HuH-7.5 (cell line): ENCODE results near the gene CCDC68.
"Not testable (repeated sequence)": the region's sequence is repeated elsewhere in the genome, so short reads cannot be mapped to it uniquely, and the experiment has no call there.

Experiments used
- DNase-seq: peaks from one replicate; pipeline ENCODE4 v3.0.0; 2011; ENCODE audit warnings: low spot score

Gene CCDC68

GRCh38 chr18:54875063-54875462 is 84.2 kb downstream of the CCDC68 start:
- DNase-seq: no peak

- DNase-seq: no peak
Observed at GRCh38 chr18:54873884-54874255, 85.4 kb downstream of the CCDC68 start.

DNA sequence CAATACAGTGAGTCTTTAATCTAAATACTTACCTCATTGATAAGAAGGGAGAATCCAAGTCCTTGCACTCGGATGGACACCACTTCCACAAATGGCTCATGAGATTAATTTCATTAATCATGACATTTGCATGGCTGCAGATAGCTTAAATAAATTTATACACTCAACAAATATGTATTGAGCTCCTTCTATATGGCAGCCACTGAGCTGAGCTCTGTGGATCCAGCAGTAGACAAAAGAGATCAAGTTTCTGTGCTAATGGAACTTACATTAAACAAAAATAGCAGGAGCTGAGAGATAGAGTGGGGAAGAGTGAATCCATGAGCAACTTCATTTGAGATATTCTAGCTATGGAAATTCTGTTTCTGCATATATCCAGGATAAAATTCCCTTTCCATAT is 86.6 kb downstream of the CCDC68 start:
- no peak for DNase-seq

DNA sequence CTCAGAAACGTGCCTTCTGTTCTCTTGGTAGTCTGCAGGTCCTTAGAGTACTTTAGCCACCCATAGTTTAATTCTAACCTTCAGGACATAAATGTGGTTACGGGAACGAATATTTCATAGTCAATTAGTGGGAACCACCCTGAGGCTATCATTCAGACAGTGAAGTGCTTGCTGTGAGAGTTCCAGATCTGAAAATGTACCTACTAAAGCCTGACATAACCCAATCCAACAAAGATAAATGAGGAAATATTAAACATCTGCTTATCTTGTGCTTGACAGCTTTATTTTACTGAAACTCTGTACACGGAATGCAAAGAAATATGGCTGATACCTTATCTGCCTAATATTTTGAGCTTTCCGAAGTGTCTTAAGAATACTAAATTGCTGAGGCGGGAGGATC is 88.0 kb downstream of the CCDC68 start:
- DNase-seq: no peak

GRCh38 chr18:54867131-54867530 is 92.1 kb downstream of the CCDC68 start:
- DNase-seq: no peak

GRCh38 chr18:54860941-54861340 is 98.3 kb downstream of the CCDC68 start:
- DNase-seq: no peak

DNA sequence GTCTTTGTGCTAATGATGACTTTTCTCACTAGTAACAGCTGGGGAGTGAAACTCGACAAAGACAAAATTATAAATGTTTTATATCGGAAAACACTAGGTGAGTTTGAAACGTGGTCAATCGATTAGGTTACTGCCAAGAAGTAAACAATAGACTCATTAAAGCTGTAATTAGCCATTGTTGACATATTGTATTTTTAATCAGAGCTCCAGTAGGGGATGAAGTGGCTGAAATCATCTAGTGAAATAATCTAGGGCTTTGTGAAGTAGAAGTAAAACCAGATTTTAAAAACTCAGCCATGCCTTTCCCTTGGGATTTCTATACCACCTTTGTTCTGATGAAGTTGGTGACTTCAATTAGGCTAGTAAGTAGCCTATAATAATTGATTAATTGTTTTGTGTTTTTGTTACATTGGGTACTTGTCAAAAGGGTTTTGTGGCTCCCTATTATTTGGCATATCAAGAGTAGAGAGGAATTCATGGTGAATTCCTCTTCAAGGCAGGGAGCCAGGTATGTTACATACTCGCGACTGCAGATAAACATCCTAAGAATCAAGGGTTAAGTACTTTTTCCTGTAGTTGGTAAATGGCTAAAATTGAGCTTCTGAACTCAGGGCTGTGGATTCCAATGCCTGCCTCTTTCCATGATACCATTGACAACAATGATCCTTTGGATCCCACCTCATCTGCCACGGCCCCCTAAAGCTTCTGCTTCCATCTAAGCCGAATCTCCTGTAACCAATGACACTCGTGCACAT is 99.4 kb downstream of the CCDC68 start:
- DNase-seq: no peak

DNA sequence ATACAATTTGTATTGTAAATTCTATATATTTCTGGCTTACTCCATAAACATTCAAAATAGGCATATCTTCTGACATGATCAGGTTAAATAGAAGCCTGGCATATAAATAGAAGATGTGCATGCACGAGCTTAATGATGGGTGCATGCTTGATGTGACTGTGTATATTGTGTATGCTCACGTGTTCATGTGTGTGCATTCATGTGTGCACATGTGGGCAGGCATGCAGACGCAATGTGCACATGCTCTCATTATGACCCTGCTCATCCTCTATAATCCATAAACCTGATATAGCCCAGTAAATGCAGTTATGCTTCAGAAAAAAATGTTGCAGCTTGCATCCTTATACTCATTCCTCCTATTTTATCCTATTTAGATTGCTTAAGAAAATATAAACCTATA is 101.8 kb downstream of the CCDC68 start:
- no peak for DNase-seq

GRCh38 chr18:54856105-54856646 is 103.1 kb downstream of the CCDC68 start:
- no peak for DNase-seq

DNA sequence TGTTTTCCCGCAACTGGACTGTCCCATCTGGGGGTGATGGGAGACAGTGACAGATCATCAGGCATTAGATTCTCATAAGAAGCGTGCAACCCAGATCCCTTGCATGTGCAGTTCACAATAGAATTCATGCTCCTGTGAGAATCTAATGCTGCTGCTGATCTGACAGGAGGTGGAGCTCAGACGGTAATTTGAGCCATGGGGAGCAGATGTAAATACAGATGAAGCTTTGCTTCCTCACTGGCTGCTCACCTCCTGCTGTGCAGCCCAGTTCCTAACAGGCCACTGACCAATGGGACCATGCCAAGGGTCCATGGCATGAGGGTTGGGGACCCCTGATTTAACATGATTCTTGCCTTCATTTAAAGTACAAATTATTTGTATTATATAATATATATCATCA is 104.2 kb downstream of the CCDC68 start:
- not testable (repeated sequence) for DNase-seq

DNA sequence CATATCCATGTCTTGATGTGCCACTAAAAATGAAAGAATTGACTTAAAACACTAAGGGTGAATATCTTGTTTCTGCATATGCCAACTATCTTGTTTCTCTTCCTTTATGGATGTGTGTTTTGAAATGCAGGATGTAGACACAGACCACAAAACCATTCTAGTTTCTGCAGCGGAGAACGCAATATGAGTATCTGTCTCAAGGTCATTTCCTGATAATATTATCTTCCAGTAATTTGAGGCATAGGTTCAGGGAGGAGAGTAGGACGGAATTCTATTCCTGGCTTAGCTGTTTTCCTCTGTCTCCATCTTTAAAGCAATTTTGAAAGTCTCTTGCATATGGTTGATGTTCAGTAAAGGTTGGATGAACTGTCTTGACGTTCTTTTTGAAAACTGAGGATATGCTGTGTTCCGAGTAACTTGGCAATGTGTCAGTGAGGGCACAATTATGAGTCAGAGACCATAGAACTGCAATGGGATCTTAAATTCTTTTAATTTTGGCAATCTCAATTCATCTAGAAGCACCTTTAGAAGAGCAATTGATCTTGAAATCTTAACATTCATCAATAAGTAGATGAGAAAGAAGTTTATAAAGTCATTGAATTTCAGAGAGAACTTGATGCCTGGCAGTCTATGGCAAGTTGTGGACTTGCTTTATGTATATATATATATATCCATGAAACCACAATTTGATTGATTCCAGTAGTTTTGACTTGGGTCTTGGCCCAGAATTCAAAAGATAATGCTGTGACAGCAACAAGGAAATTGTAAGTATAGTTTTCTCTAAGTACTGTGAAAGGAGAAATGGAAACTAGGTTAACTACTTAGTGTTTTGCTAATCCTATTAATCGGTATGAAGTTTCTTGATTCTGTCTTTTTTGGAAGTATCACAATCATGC is 106.2 kb downstream of the CCDC68 start:
- DNase-seq: no peak
